SK-N-SH (cell line): ENCODE measurements around the gene KRT32. TPM values are rescaled to one million over a fixed set of nuclear protein-coding genes. Genes with fewer than 3 reads are reported as not detected.

ENCODE experiments used
- CTCF ChIA-PET: fragments of 300-600, 350-600 bp; formaldehyde crosslinking; extraction: SDS; loops from one replicate; lab custom pipeline; 2021; lab: Yijun Ruan, JAX
- POLR2A ChIA-PET: fragments of 350-600 bp; sonication (Branson Sonifier 250); formaldehyde crosslinking; extraction: SDS; loops from one replicate; lab custom pipeline; 2020; ENCODE audit warnings: antibody characterized with exemption, inconsistent platforms; lab: Yijun Ruan, JAX
- DNase-seq: peaks from one replicate; pipeline ENCODE4 v3.0.0; 2012
- H2AFZ ChIP-seq: fragments of 200-600 bp; sonication (generic); 2 replicates; pipeline ENCODE4 v1.8.1; 2016; ENCODE audit warnings: antibody characterized with exemption, mild to moderate bottlenecking, low read depth
- H3F3A ChIP-seq: fragments of 200-600 bp; sonication (generic); replicated peaks from 2 replicates; pipeline ENCODE3; 2016; ENCODE audit warnings: antibody characterized with exemption, mild to moderate bottlenecking; ENCODE audit not compliant: insufficient read depth
- H3K27ac ChIP-seq, 2 experiments: fragments of 200-500 bp in 1 of 2; fragments of 200-600 bp in 1 of 2; sonication (Bioruptor generic) in 1 of 2; sonication (generic), shearing (Covaris generic) in 1 of 2; 2 replicates each; pipeline versions ENCODE4 v1.5.1 to v1.6.1; 2014 to 2016; ENCODE audit warnings: low read depth in 2 of 2, inconsistent platforms in 1 of 2, low read length in 1 of 2, mild to moderate bottlenecking in 1 of 2, mixed read lengths in 1 of 2
- H3K27me3 ChIP-seq: fragments of 200-600 bp; sonication (generic), shearing (Covaris generic); 2 replicates; pipeline ENCODE4 v1.6.1; 2016; ENCODE audit warnings: mixed run types; ENCODE audit not compliant: insufficient read depth
- H3K36me3 ChIP-seq, 2 experiments: fragments of 200-500 bp in 1 of 2; fragments of 200-600 bp in 1 of 2; sonication (Bioruptor generic) in 1 of 2; sonication (generic) in 1 of 2; replicated peaks in 1 of 2; 2 replicates each; pipeline versions ENCODE3 to v1.5.1; 2014 to 2016; ENCODE audit warnings: low read length in 1 of 2, mild to moderate bottlenecking in 1 of 2; ENCODE audit not compliant: insufficient read depth in 2 of 2, control insufficient read depth in 1 of 2
- H3K4me1 ChIP-seq, 2 experiments: fragments of 200-500 bp in 1 of 2; fragments of 200-600 bp in 1 of 2; sonication (Bioruptor generic) in 1 of 2; sonication (generic), shearing (Covaris generic) in 1 of 2; 2 replicates each; pipeline versions ENCODE4 v1.5.1 to v1.6.1; 2014 to 2016; ENCODE audit warnings: low read depth in 1 of 2, low read length in 1 of 2, mixed run types in 1 of 2; ENCODE audit not compliant: insufficient read depth in 2 of 2, control insufficient read depth in 1 of 2
- H3K4me2 ChIP-seq: fragments of 200-600 bp; sonication (generic), shearing (Covaris generic); 2 replicates; pipeline ENCODE4 v1.6.1; 2017; ENCODE audit warnings: mixed run types
- H3K4me3 ChIP-seq, 2 experiments: fragments of 200-500 bp in 1 of 2; fragments of 200-600 bp in 1 of 2; sonication (Bioruptor generic) in 1 of 2; sonication (generic), shearing (Covaris generic) in 1 of 2; 2 replicates each; pipeline versions ENCODE4 v1.5.1 to v1.8.1; 2014 to 2016; ENCODE audit warnings: low read depth in 2 of 2, inconsistent platforms in 1 of 2, low read length in 1 of 2, mild to moderate bottlenecking in 1 of 2, mixed read lengths in 1 of 2, moderate library complexity in 1 of 2
- H3K79me2 ChIP-seq: fragments of 200-600 bp; sonication (generic); 2 replicates; pipeline ENCODE4 v1.8.1; 2017; ENCODE audit warnings: mild to moderate bottlenecking; ENCODE audit not compliant: insufficient read depth
- H3K9ac ChIP-seq: fragments of 200-600 bp; sonication (generic); 2 replicates; pipeline ENCODE4 v1.6.1; 2017; ENCODE audit warnings: mixed run types
- H3K9me2 ChIP-seq: fragments of 200-600 bp; sonication (generic); 2 replicates; pipeline ENCODE4 v1.6.1; 2017; ENCODE audit warnings: mixed run types
- H3K9me3 ChIP-seq: fragments of 200-600 bp; sonication (generic); 2 replicates; pipeline ENCODE4 v1.6.1; 2017; ENCODE audit warnings: mixed run types, mild to moderate bottlenecking, moderate library complexity
- H4K20me1 ChIP-seq: fragments of 200-600 bp; sonication (generic); 2 replicates; pipeline ENCODE4 v1.6.1; 2017; ENCODE audit warnings: mild to moderate bottlenecking, mixed run types; ENCODE audit not compliant: insufficient read depth
- CTCF ChIP-seq: fragments of 200-600 bp; sonication (generic); IDR thresholded peaks from 2 replicates; pipeline ENCODE4 v1.6.1; 2017; ENCODE audit warnings: antibody characterized with exemption, mild to moderate bottlenecking, moderate library complexity
- GABPA ChIP-seq: IDR thresholded peaks from 2 replicates; pipeline ENCODE4 v1.4.0; 2012; ENCODE audit warnings: low read depth, mild to moderate bottlenecking
- MXI1 ChIP-seq: IDR thresholded peaks from 2 replicates; pipeline ENCODE4 v1.6.1; 2012; ENCODE audit warnings: mild to moderate bottlenecking, low read depth, low read length, improper control_type of control experiment
- POLR2AphosphoS5 ChIP-seq: IDR thresholded peaks from 2 replicates; pipeline ENCODE4 v1.6.1; 2012; ENCODE audit warnings: low read depth, low read length
- RCOR1 ChIP-seq: fragments of 150-350 bp; IDR thresholded peaks from 2 replicates; pipeline ENCODE4 v1.6.1; 2017; ENCODE audit warnings: antibody characterized with exemption, low read length
- RFX5 ChIP-seq: IDR thresholded peaks from 2 replicates; pipeline ENCODE4 v1.6.1; 2012; ENCODE audit warnings: mild to moderate bottlenecking, improper control_type of control experiment, low read length
- SIN3A ChIP-seq: IDR thresholded peaks from 2 replicates; pipeline ENCODE4 v1.6.1; 2012; ENCODE audit warnings: low read depth, mild to moderate bottlenecking, low read length, moderate library complexity, borderline replicate concordance
- SMC3 ChIP-seq: IDR thresholded peaks from 2 replicates; pipeline ENCODE4 v1.6.1; 2012; ENCODE audit warnings: low read depth, low read length, improper control_type of control experiment
- WGBS: methylation state at CpG from one replicate; pipeline ENCODE4 v1.1.6; 2017; ENCODE audit warnings: low lambda C conversion rate; 5-methylcytosine and 5-hydroxymethylcytosine counted together
- polyA plus RNA-seq, 3 experiments: library from polyadenylated mRNA; depleted of rRNA; stranded (reverse); fragments of >200 nt; gene quantifications; 2 replicates each; pipeline ENCODE4 v1.2.3, GENCODE V29; 2012
- TF ChIP-seq, protein P1 (sequence below): IDR thresholded peaks from 2 replicates; pipeline ENCODE4 v1.4.0; 2012; ENCODE audit warnings: low read depth, borderline replicate concordance
- TF ChIP-seq, protein P2 (sequence below): fragments of 150-350 bp; IDR thresholded peaks from 2 replicates; pipeline ENCODE4 v1.6.1; 2017; ENCODE audit warnings: antibody characterized with exemption, low read length, low read depth, borderline replicate concordance

KRT32 gene
- polyA plus RNA-seq, 1 of the 3 experiments (the other 2 are of a cell fraction), result not detected

GRCh38 chr17:41484920-41485904 is 18.0 kb upstream of the KRT32 start:
- ChIA-PET CTCF (interaction anchor here (0.8 to 3.9 kb wide), 6 partner anchors 8 to 178 kb away, joined by 3 to 23 read pairs (median 4); no protein-coding TSS in a partner anchor), POLR2A (interaction anchor here (0.7 kb wide), 1 partner anchor 92 kb away, joined by 3 read pairs; no protein-coding TSS in a partner anchor)
- TF ChIP-seq SIN3A, result no peak
- no peak for TF ChIP-seq RFX5
- TF ChIP-seq POLR2AphosphoS5, result no peak
- no peak for TF ChIP-seq CTCF
- no peak for TF ChIP-seq MXI1
- TF ChIP-seq RCOR1, result no peak
- TF ChIP-seq SMC3, result no peak
- TF ChIP-seq GABPA, result no peak
- TF ChIP-seq, protein P1, sequence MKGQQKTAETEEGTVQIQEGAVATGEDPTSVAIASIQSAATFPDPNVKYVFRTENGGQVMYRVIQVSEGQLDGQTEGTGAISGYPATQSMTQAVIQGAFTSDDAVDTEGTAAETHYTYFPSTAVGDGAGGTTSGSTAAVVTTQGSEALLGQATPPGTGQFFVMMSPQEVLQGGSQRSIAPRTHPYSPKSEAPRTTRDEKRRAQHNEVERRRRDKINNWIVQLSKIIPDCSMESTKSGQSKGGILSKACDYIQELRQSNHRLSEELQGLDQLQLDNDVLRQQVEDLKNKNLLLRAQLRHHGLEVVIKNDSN, result no peak
- TF ChIP-seq, protein P2, sequence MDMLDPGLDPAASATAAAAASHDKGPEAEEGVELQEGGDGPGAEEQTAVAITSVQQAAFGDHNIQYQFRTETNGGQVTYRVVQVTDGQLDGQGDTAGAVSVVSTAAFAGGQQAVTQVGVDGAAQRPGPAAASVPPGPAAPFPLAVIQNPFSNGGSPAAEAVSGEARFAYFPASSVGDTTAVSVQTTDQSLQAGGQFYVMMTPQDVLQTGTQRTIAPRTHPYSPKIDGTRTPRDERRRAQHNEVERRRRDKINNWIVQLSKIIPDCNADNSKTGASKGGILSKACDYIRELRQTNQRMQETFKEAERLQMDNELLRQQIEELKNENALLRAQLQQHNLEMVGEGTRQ, result no peak
- TF ChIP-seq, all 33 proteins: peak for 0
- peaks cover 0 to 14% of the 10 kb centered on the region in 2 experiments; a peak in 1 of 4 replicates for H3K4me1 ChIP-seq
- no peaks in the 10 kb centered on the region for H3F3A ChIP-seq
- 73% methylated on average over 8 of the region's 8 CpGs for WGBS
- no peak for DNase-seq
- no peaks in the 10 kb centered on the region for H3K79me2 ChIP-seq
- no peaks in the 10 kb centered on the region for H4K20me1 ChIP-seq
- no peak overlapping the region for H2AFZ ChIP-seq
- H3K4me3 ChIP-seq, result no peak overlapping the region
- H3K9me3 ChIP-seq, result no peaks in the 10 kb centered on the region
- H3K27me3 ChIP-seq, result no peaks in the 10 kb centered on the region
- no peaks in the 10 kb centered on the region for H3K36me3 ChIP-seq
- no peak overlapping the region for H3K4me2 ChIP-seq
- no peak overlapping the region for H3K9ac ChIP-seq
- no peak overlapping the region for H3K27ac ChIP-seq
- H3K9me2 ChIP-seq, result no peaks in the 10 kb centered on the region
